ENCODE results near the gene RAB33B. TPM values are rescaled to one million over a fixed set of nuclear protein-coding genes. Genes with fewer than 3 reads are reported as not detected.

The RAB33B gene
- total and polyA plus RNA-seq, 7 donors, result 3.4 to 15.6 (median 13.6) TPM

GRCh38 chr4:139509727-139510410 lies 55.9 kb downstream of the RAB33B start:
- Histone ChIP-seq H3K27ac (no peak overlapping the region), H3K9me3 (no peaks in the 10 kb centered on the region), H3K4me1 (no peaks in the 10 kb centered on the region), H3K4me3 (no peak overlapping the region), H3K36me3 (peaks cover 3 to 82% (median 18%) of the 10 kb centered on the region in 4 donors), H3K27me3 (no peaks in the 10 kb centered on the region)
- intact Hi-C loops (cut with DNase I), result no loop called here
- TF ChIP-seq CTCF (IDR thresholded peaks at IDR 0.05) (no peak), EP300 (IDR thresholded peaks at IDR 0.05) (no peak), POLR2A (IDR thresholded peaks at IDR 0.05) (no peak), POLR2AphosphoS5 (IDR thresholded peaks at IDR 0.05) (no peak)
- no peak for DNase-seq
- WGBS, 2 donors, result 89 to 91% methylated on average over 6 of the region's 6 CpGs

GRCh38 chr4:139511320-139511719 lies 57.4 kb downstream of the RAB33B start:
- Histone ChIP-seq H3K4me1 (peaks cover 0 to 8% (median 4%) of the 10 kb centered on the region in 4 donors), H3K27ac (no peak overlapping the region), H3K9me3 (no peaks in the 10 kb centered on the region), H3K4me3 (no peak overlapping the region), H3K36me3 (peaks cover 0 to 73% (median 18%) of the 10 kb centered on the region in 4 donors), H3K27me3 (no peaks in the 10 kb centered on the region)
- TF ChIP-seq POLR2AphosphoS5 (IDR thresholded peaks at IDR 0.05) (no peak), CTCF (IDR thresholded peaks at IDR 0.05) (no peak), EP300 (IDR thresholded peaks at IDR 0.05) (no peak), POLR2A (IDR thresholded peaks at IDR 0.05) (no peak)
- DNase-seq, result no peak
- 87 to 89% methylated on average over 10 of the region's 10 CpGs for WGBS, 2 donors
- intact Hi-C loops (cut with DNase I), result no loop called here

GRCh38 chr4:139514382-139515059 lies 60.6 kb downstream of the RAB33B start:
- H3K9me3 ChIP-seq, result no peaks in the 10 kb centered on the region
- intact Hi-C loops (cut with DNase I), result no loop called here
- H3K4me1 ChIP-seq, result peaks cover 0 to 8% (median 4%) of the 10 kb centered on the region in 4 donors
- WGBS, 2 donors, result 94 to 95% methylated on average over 8 of the region's 8 CpGs
- H3K27ac ChIP-seq, result no peak overlapping the region
- H3K4me3 ChIP-seq, result no peak overlapping the region
- H3K36me3 ChIP-seq, result peaks cover 0 to 76% (median 27%) of the 10 kb centered on the region in 4 donors
- no peak for TF ChIP-seq POLR2A (IDR thresholded peaks at IDR 0.05)
- TF ChIP-seq EP300 (IDR thresholded peaks at IDR 0.05), result no peak
- no peak for TF ChIP-seq CTCF (IDR thresholded peaks at IDR 0.05)
- no peak for TF ChIP-seq POLR2AphosphoS5 (IDR thresholded peaks at IDR 0.05)
- no peak for DNase-seq
- H3K27me3 ChIP-seq, result no peaks in the 10 kb centered on the region

GRCh38 chr4:139515531-139515958 lies 61.6 kb downstream of the RAB33B start:
- Histone ChIP-seq H3K27me3 (no peaks in the 10 kb centered on the region), H3K27ac (no peak overlapping the region), H3K4me3 (no peak overlapping the region), H3K9me3 (no peaks in the 10 kb centered on the region), H3K4me1 (peaks cover 0 to 8% (median 4%) of the 10 kb centered on the region in 4 donors), H3K36me3 (peaks cover 0 to 76% (median 23%) of the 10 kb centered on the region in 4 donors)
- WGBS, 2 donors, result 68 to 69% methylated on average over 4 of the region's 4 CpGs
- DNase-seq, result no peak
- intact Hi-C loops (cut with DNase I), result no loop called here
- no peak for TF ChIP-seq EP300 (IDR thresholded peaks at IDR 0.05)
- no peak for TF ChIP-seq CTCF (IDR thresholded peaks at IDR 0.05)
- TF ChIP-seq POLR2A (IDR thresholded peaks at IDR 0.05), result no peak
- TF ChIP-seq POLR2AphosphoS5 (IDR thresholded peaks at IDR 0.05), result no peak
